DOHH2 (cell line): ENCODE data around the gene PRDM16.

Experiments
- H3F3A ChIP-seq: fragments of 200-600 bp; sonication (generic), shearing (Covaris generic); 2 replicates; pipeline ENCODE4 v1.6.0; 2016; ENCODE audit warnings: antibody characterized with exemption, mild to moderate bottlenecking; ENCODE audit not compliant: control insufficient read depth, insufficient read depth
- H3K27ac ChIP-seq: fragments of 200-600 bp; sonication (generic); 2 replicates; pipeline ENCODE4 v1.5.1; 2014; ENCODE audit warnings: low read depth, mild to moderate bottlenecking, low read length, moderate library complexity
- H3K27me3 ChIP-seq: fragments of 200-600 bp; sonication (generic); 2 replicates; pipeline ENCODE4 v1.6.1; 2014; ENCODE audit warnings: mild to moderate bottlenecking, low read length, mixed read lengths; ENCODE audit not compliant: control insufficient read depth
- H3K36me3 ChIP-seq: fragments of 200-600 bp; sonication (generic); 2 replicates; pipeline ENCODE4 v1.6.1; 2014; ENCODE audit warnings: mild to moderate bottlenecking, low read length, moderate library complexity, mixed read lengths; ENCODE audit not compliant: control insufficient read depth
- H3K4me1 ChIP-seq: fragments of 200-600 bp; sonication (generic); 2 replicates; pipeline ENCODE4 v1.6.1; 2014; ENCODE audit warnings: mild to moderate bottlenecking, low read length, mixed read lengths; ENCODE audit not compliant: control insufficient read depth
- H3K4me2 ChIP-seq: fragments of 200-600 bp; sonication (generic); 2 replicates; pipeline ENCODE4 v1.6.0; 2014; ENCODE audit warnings: mild to moderate bottlenecking, low read length, moderate library complexity
- H3K4me3 ChIP-seq: fragments of 200-600 bp; sonication (generic); 2 replicates; pipeline ENCODE4 v1.5.1; 2014; ENCODE audit warnings: mild to moderate bottlenecking, low read length, mixed read lengths
- H3K79me2 ChIP-seq: fragments of 200-600 bp; sonication (generic); 2 replicates; pipeline ENCODE4 v1.6.1; 2014; ENCODE audit warnings: mild to moderate bottlenecking, low read length, mixed read lengths; ENCODE audit not compliant: control insufficient read depth
- H3K9me2 ChIP-seq: fragments of 200-600 bp; sonication (generic); replicated peaks from 2 replicates; pipeline ENCODE4 v1.6.1; 2014; ENCODE audit warnings: mild to moderate bottlenecking, low read length, mixed read lengths; ENCODE audit not compliant: control insufficient read depth
- H3K9me3 ChIP-seq: fragments of 200-600 bp; sonication (generic); 2 replicates; pipeline ENCODE4 v1.6.1; 2014; ENCODE audit warnings: antibody characterized with exemption, low read length, mixed read lengths; ENCODE audit not compliant: control insufficient read depth, insufficient read depth
- H4K20me1 ChIP-seq: fragments of 200-600 bp; sonication (generic); 2 replicates; pipeline ENCODE4 v1.6.0; 2014; ENCODE audit warnings: low read depth, mild to moderate bottlenecking, antibody characterized with exemption, low read length, moderate library complexity; ENCODE audit not compliant: control insufficient read depth, insufficient read depth
- EZH2phosphoT487 ChIP-seq: fragments of 200-600 bp; sonication (generic); IDR thresholded peaks from 2 replicates; pipeline ENCODE4 v1.6.1; 2017; ENCODE audit warnings: borderline replicate concordance, mild to moderate bottlenecking, antibody characterized with exemption, low read length, moderate library complexity, mixed read lengths
- TF ChIP-seq, protein P1 (sequence below): fragments of 200-600 bp; sonication (generic); IDR thresholded peaks from one replicate; pipeline ENCODE4 v1.5.1; 2014; ENCODE audit warnings: antibody characterized with exemption, mild to moderate bottlenecking, low read depth, low read length; ENCODE audit not compliant: poor library complexity, severe bottlenecking

Gene PRDM16

DNA sequence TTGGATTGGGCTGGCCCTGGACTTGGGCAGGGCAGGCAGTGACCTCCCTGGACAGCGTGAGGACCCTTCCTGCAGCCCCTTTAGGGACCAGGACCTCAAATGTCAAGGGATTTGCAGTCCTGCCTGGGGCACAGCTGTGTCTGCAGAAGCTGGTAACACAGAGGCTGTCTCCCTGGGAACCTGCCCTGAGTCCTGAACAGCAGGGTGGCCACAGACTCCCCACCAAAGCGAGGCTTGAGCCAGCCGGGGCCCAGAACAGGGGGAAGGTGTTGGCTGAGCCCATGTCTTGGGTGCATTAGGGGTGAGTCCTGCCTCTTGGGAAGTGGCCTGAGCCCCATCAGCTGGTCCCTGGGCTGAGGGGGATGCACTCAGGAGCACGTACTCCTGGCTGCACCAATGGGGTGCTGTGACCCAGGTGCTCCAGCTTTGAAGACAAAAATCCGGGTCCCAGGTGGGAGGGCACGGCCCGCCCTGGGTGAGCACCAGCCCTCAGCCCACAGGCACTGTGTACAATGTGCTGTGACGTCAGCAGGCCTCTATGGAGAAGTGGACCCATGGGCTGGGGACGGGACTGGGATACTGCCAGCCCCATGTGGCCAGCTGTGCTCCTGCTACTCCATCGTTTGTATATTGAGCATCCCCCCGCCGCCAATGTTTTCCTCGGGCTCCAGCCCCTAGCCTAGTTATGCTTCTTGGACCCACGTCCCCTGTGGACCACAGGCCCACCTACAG lies 313.5 kb downstream of the PRDM16 start:
- no peaks in the 10 kb centered on the region for H3K9me2 ChIP-seq
- H3K4me1 ChIP-seq = no peaks in the 10 kb centered on the region
- H3K4me3 ChIP-seq = no peak overlapping the region
- H3K27me3 ChIP-seq = no peaks in the 10 kb centered on the region
- H3K27ac ChIP-seq = no peak overlapping the region
- no peaks in the 10 kb centered on the region for H3K36me3 ChIP-seq
- H3K4me2 ChIP-seq = no peak overlapping the region
- H3K9me3 ChIP-seq = no peaks in the 10 kb centered on the region
- H4K20me1 ChIP-seq = no peaks in the 10 kb centered on the region
- TF ChIP-seq, protein P1, sequence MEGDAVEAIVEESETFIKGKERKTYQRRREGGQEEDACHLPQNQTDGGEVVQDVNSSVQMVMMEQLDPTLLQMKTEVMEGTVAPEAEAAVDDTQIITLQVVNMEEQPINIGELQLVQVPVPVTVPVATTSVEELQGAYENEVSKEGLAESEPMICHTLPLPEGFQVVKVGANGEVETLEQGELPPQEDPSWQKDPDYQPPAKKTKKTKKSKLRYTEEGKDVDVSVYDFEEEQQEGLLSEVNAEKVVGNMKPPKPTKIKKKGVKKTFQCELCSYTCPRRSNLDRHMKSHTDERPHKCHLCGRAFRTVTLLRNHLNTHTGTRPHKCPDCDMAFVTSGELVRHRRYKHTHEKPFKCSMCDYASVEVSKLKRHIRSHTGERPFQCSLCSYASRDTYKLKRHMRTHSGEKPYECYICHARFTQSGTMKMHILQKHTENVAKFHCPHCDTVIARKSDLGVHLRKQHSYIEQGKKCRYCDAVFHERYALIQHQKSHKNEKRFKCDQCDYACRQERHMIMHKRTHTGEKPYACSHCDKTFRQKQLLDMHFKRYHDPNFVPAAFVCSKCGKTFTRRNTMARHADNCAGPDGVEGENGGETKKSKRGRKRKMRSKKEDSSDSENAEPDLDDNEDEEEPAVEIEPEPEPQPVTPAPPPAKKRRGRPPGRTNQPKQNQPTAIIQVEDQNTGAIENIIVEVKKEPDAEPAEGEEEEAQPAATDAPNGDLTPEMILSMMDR = no peak
- TF ChIP-seq EZH2phosphoT487 = no peak
- no peaks in the 10 kb centered on the region for H3F3A ChIP-seq
- no peaks in the 10 kb centered on the region for H3K79me2 ChIP-seq

DNA sequence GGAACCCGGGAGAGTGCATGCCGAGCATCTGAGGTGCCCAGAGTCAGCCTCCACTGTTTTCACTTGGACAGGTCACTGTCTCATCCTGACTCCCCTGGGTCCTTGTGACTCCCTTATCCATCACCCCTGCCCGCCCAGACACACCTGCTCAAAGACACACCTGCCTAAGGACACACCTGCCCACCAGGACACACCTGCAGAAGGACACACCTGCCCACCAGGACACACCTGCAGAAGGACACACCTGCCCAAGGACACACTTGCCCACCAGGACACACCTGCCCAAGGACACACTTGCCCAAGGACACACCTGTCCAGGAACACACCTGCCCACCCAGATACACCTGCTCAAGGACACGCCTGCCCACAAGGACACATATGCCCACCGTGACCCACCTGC lies 314.7 kb downstream of the PRDM16 start:
- no peaks in the 10 kb centered on the region for H3K27me3 ChIP-seq
- H3K4me3 ChIP-seq = no peak overlapping the region
- H3K4me2 ChIP-seq = no peak overlapping the region
- H3K36me3 ChIP-seq = no peaks in the 10 kb centered on the region
- no peaks in the 10 kb centered on the region for H3K79me2 ChIP-seq
- no peaks in the 10 kb centered on the region for H4K20me1 ChIP-seq
- H3K9me2 ChIP-seq = no peaks in the 10 kb centered on the region
- H3K9me3 ChIP-seq = no peaks in the 10 kb centered on the region
- no peaks in the 10 kb centered on the region for H3F3A ChIP-seq
- TF ChIP-seq, protein P1 = no peak
- no peak for TF ChIP-seq EZH2phosphoT487
- H3K27ac ChIP-seq = no peak overlapping the region
- H3K4me1 ChIP-seq = no peaks in the 10 kb centered on the region

DNA sequence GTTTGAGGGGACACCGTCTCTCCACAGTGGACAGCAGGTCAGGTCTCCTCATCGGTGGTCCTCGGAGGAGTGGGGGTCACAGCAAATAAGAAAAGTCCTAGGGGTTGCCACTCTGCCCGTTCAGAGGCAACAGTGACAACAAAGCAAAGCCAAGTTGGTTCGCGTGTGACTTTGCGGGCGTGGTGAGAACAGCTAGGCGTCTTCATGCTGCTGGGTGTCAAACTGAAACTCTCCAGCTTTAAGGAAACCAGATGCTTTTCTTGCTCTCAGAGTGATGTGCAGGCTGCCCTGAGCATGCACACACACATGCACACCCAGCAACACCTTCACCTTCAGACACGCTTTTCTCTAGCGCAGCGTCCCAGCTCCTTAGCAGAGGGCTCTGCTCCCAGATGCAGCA lies 315.4 kb downstream of the PRDM16 start:
- no peaks in the 10 kb centered on the region for H3K36me3 ChIP-seq
- no peaks in the 10 kb centered on the region for H3K27me3 ChIP-seq
- no peaks in the 10 kb centered on the region for H3F3A ChIP-seq
- H3K9me2 ChIP-seq = no peaks in the 10 kb centered on the region
- no peaks in the 10 kb centered on the region for H3K79me2 ChIP-seq
- H3K4me1 ChIP-seq = no peaks in the 10 kb centered on the region
- no peak overlapping the region for H3K4me2 ChIP-seq
- no peak overlapping the region for H3K4me3 ChIP-seq
- no peak overlapping the region for H3K27ac ChIP-seq
- no peak for TF ChIP-seq EZH2phosphoT487
- TF ChIP-seq, protein P1 = no peak
- no peaks in the 10 kb centered on the region for H3K9me3 ChIP-seq
- H4K20me1 ChIP-seq = no peaks in the 10 kb centered on the region
